ENCODE results near the gene CENPP.
A peak's percentile ranks its signal among the peaks of the same experiment; 100 is the strongest.

CENPP gene

DNA sequence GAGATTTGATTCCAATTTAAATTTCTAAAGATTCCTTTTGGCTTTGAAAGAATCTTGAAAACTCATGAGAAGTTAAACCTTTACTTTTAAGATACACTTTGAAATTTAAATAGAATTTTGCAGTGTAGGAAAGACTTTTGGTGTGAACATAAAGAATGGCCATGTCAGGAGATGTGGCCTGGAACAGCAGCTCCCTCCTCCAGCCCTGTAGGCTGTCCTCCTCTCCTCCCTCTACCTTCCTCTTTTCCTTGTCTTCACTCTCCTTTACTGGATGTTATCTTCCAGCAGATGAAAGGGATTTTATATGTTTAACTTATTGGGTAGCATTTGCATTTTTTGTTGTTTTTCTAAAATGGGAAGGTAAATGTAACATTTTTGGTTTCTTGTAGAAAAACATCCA lies 137.6 kb downstream of the CENPP start:
- H3K27me3 ChIP-seq (ENCODE audit: low read depth, low read length): no peaks in the 10 kb centered on the region
- no peaks in the 10 kb centered on the region for H3K9me3 ChIP-seq (ENCODE audit: control insufficient read depth in 1 of 2, low read length in 2 of 2)
- H3K4me1 ChIP-seq (ENCODE audit: control insufficient read depth in 1 of 2, insufficient read depth in 2 of 2, low read length in 2 of 2): no peaks in the 10 kb centered on the region
- H3K36me3 ChIP-seq (ENCODE audit: control insufficient read depth in 1 of 2, insufficient read depth in 2 of 2, low read length in 2 of 2): peaks cover 0 to 9% of the 10 kb centered on the region in 2 donors
- no peak overlapping the region for H3K4me3 ChIP-seq (ENCODE audit: low read depth in 1 of 2, low read length in 2 of 2)
- H3K27ac ChIP-seq (ENCODE audit: low read length): peak overlapping the region; percentile 89

DNA sequence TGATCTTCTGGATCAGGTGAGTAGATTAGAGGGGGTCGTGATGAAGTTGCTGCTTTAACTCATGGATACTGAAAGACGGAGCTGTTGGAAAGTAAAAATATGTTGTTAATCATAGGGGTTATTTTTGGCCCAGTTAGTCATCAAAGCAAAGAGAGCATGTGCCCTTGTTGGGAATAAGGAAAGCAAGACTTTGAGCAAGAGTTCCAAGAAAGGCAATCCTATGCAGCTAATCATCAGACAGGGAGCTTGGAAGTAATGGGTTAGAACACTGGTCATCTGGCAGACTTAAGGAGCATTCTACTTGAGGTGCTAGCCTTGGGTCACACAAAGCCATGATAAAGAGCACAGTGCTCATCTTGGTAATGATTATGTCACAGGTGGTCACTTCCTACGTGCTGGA lies 138.2 kb downstream of the CENPP start:
- Histone ChIP-seq H3K36me3 (ENCODE audit: control insufficient read depth in 1 of 2, insufficient read depth in 2 of 2, low read length in 2 of 2) (peaks cover 0 to 9% of the 10 kb centered on the region in 2 donors), H3K4me3 (ENCODE audit: low read depth in 1 of 2, low read length in 2 of 2) (no peak overlapping the region), H3K27me3 (ENCODE audit: low read depth, low read length) (no peaks in the 10 kb centered on the region), H3K27ac (ENCODE audit: low read length) (peak overlapping the region; percentile 89), H3K4me1 (ENCODE audit: control insufficient read depth in 1 of 2, insufficient read depth in 2 of 2, low read length in 2 of 2) (no peaks in the 10 kb centered on the region), H3K9me3 (ENCODE audit: control insufficient read depth in 1 of 2, low read length in 2 of 2) (no peaks in the 10 kb centered on the region)

DNA sequence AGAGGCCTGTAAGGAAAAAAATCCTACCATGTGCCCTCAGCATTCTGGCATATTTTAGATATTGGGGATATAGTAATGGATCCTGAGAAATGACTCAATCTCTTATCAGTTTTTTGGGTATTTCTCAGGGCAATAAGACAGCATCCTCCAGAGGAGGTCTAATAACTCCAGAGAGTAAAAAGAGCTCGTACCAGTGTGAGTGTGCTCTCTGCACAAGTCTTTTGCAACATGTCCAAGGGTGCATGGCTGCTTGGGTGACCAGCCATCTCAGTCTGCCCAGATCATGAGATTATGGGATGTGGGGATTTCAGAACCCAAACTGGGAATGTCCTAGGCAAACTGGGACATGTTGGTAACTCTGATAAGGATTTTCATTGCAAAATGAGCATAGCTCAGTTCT lies 141.3 kb downstream of the CENPP start:
- Histone ChIP-seq H3K36me3 (ENCODE audit: control insufficient read depth in 1 of 2, insufficient read depth in 2 of 2, low read length in 2 of 2) (peaks cover 0 to 9% of the 10 kb centered on the region in 2 donors), H3K4me3 (ENCODE audit: low read depth in 1 of 2, low read length in 2 of 2) (no peak overlapping the region), H3K9me3 (ENCODE audit: control insufficient read depth in 1 of 2, low read length in 2 of 2) (no peaks in the 10 kb centered on the region), H3K27me3 (ENCODE audit: low read depth, low read length) (no peaks in the 10 kb centered on the region), H3K4me1 (ENCODE audit: control insufficient read depth in 1 of 2, insufficient read depth in 2 of 2, low read length in 2 of 2) (no peaks in the 10 kb centered on the region), H3K27ac (ENCODE audit: low read length) (no peak overlapping the region)

DNA sequence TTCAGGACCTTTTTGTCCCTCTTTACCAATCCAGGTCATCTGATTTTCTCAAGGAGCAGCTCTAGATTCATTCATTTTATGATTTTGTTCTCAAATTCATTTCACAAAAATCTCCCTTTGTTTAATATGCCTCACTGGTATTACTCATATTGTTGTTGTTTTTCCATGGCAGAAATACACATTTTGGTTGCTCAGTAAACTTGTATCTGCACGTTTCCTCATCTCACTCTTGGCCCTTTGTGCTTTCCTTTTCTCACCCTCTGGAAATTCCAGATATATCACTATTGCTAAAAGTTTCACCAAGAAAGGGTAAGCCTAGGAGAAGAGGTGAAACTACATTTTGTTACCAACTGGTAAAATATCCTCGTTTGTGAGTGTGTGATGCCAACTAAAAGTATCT lies 141.8 kb downstream of the CENPP start:
- H3K27me3 ChIP-seq (ENCODE audit: low read depth, low read length): no peaks in the 10 kb centered on the region
- peaks cover 0 to 9% of the 10 kb centered on the region in 2 donors for H3K36me3 ChIP-seq (ENCODE audit: control insufficient read depth in 1 of 2, insufficient read depth in 2 of 2, low read length in 2 of 2)
- H3K4me1 ChIP-seq (ENCODE audit: control insufficient read depth in 1 of 2, insufficient read depth in 2 of 2, low read length in 2 of 2): no peaks in the 10 kb centered on the region
- H3K27ac ChIP-seq (ENCODE audit: low read length): no peak overlapping the region
- no peak overlapping the region for H3K4me3 ChIP-seq (ENCODE audit: low read depth in 1 of 2, low read length in 2 of 2)
- no peaks in the 10 kb centered on the region for H3K9me3 ChIP-seq (ENCODE audit: control insufficient read depth in 1 of 2, low read length in 2 of 2)

DNA sequence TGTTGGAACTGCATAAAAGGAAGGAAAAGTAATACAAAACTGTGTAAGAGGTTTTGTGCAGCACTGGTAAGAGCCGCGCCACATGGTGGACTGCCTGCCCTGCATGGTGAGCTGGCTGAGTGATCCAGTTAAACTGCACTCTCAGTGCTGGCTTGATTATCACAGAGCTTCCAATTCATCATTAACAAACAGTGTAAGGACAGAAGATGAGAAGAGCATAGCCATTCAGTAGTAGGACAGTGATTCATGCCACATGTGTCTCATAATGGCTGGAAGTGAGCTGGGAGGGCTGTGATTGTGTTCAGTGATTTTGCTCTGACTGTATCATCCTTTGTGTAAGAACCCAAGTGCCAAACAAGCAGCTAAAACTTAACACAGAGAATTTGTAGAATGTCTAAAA lies 142.5 kb downstream of the CENPP start:
- Histone ChIP-seq H3K9me3 (ENCODE audit: control insufficient read depth in 1 of 2, low read length in 2 of 2) (no peaks in the 10 kb centered on the region), H3K27ac (ENCODE audit: low read length) (no peak overlapping the region), H3K36me3 (ENCODE audit: control insufficient read depth in 1 of 2, insufficient read depth in 2 of 2, low read length in 2 of 2) (peaks cover 0 to 9% of the 10 kb centered on the region in 2 donors)

DNA sequence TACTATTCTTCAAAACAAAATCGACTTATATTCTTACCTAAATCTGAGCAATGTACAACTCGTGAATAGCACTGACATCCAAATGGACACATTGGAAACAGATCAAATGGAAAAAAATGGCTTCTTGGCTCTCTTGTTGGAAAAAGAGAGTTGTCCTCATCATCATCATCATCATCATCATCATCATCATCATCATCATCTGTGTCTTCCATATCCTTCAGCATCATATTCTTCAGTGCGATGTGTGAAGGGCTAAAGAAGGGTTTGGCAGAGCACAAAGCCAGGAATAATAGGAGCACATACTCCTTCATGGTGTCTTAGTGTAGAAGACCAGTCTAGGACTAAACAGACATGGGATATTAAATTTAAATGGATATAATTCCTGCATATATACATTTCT lies 148.8 kb downstream of the CENPP start:
- peaks cover 5 to 9% of the 10 kb centered on the region in 2 donors for H3K4me1 ChIP-seq (ENCODE audit: control insufficient read depth in 1 of 2, insufficient read depth in 2 of 2, low read length in 2 of 2)
- H3K27me3 ChIP-seq (ENCODE audit: low read depth, low read length): no peaks in the 10 kb centered on the region
- no peak overlapping the region for H3K27ac ChIP-seq (ENCODE audit: low read length)
- no peak overlapping the region for H3K4me3 ChIP-seq (ENCODE audit: low read depth in 1 of 2, low read length in 2 of 2)
- H3K9me3 ChIP-seq (ENCODE audit: control insufficient read depth in 1 of 2, low read length in 2 of 2): no peaks in the 10 kb centered on the region
- H3K36me3 ChIP-seq (ENCODE audit: control insufficient read depth in 1 of 2, insufficient read depth in 2 of 2, low read length in 2 of 2): peaks cover 0 to 6% of the 10 kb centered on the region in 2 donors

More for the DNA sequence above, 142.5 kb downstream of the CENPP start:
- H3K27me3 ChIP-seq (ENCODE audit: low read depth, low read length): no peaks in the 10 kb centered on the region
- no peak overlapping the region for H3K4me3 ChIP-seq (ENCODE audit: low read depth in 1 of 2, low read length in 2 of 2)
- H3K4me1 ChIP-seq (ENCODE audit: control insufficient read depth in 1 of 2, insufficient read depth in 2 of 2, low read length in 2 of 2): no peaks in the 10 kb centered on the region

DNA sequence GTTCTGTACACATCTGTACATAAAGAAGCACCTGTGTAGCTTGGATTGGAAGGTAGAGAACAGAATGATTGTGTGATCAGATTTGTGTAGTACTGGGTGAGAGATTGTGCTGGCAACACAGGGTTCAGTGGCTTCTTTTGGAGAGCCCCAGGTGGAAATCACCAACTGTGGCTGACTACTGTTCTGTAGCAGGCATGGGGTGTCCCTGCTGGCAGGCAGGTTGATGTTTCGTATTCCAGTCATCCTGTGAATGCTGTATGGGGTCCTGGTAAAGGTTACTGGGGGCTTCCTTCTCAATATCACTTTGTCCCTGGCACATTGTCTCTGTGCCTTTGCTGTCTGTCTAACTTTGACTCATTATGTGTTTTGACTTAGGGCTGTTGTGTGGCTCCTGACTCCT lies 151.2 kb downstream of the CENPP start:
- Histone ChIP-seq H3K9me3 (ENCODE audit: control insufficient read depth in 1 of 2, low read length in 2 of 2) (no peaks in the 10 kb centered on the region), H3K4me1 (ENCODE audit: control insufficient read depth in 1 of 2, insufficient read depth in 2 of 2, low read length in 2 of 2) (peaks cover 6 to 14% of the 10 kb centered on the region in 2 donors), H3K27ac (ENCODE audit: low read length) (no peak overlapping the region), H3K36me3 (ENCODE audit: control insufficient read depth in 1 of 2, insufficient read depth in 2 of 2, low read length in 2 of 2) (peaks cover 0 to 6% of the 10 kb centered on the region in 2 donors), H3K27me3 (ENCODE audit: low read depth, low read length) (no peaks in the 10 kb centered on the region), H3K4me3 (ENCODE audit: low read depth in 1 of 2, low read length in 2 of 2) (no peak overlapping the region)

DNA sequence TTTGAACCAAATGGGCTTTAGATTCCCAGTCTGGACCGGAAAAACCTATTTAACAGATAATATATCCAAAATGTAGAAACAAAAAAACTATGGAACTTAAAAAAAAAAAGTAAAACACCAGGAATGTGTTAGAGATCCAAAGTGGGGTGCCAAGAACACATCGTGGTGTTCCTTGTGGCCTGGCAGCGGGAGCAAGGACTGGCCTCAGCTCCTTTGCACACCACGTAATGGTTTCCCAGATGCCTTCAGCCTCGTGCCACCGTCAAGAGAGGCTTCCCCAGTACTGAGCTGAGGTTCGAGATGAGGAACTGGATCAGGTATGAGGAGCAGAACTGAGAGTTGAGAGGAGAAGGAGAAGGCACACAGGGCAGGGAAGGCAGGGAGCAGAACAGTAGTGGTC lies 153.0 kb downstream of the CENPP start:
- H3K9me3 ChIP-seq (ENCODE audit: control insufficient read depth in 1 of 2, low read length in 2 of 2): no peaks in the 10 kb centered on the region
- peaks cover 0 to 1% of the 10 kb centered on the region in 2 donors for H3K36me3 ChIP-seq (ENCODE audit: control insufficient read depth in 1 of 2, insufficient read depth in 2 of 2, low read length in 2 of 2)
- no peak overlapping the region for H3K27ac ChIP-seq (ENCODE audit: low read length)
- peaks cover 6 to 23% of the 10 kb centered on the region in 2 donors for H3K4me1 ChIP-seq (ENCODE audit: control insufficient read depth in 1 of 2, insufficient read depth in 2 of 2, low read length in 2 of 2)
- no peaks in the 10 kb centered on the region for H3K27me3 ChIP-seq (ENCODE audit: low read depth, low read length)
- H3K4me3 ChIP-seq (ENCODE audit: low read depth in 1 of 2, low read length in 2 of 2): no peak overlapping the region

DNA sequence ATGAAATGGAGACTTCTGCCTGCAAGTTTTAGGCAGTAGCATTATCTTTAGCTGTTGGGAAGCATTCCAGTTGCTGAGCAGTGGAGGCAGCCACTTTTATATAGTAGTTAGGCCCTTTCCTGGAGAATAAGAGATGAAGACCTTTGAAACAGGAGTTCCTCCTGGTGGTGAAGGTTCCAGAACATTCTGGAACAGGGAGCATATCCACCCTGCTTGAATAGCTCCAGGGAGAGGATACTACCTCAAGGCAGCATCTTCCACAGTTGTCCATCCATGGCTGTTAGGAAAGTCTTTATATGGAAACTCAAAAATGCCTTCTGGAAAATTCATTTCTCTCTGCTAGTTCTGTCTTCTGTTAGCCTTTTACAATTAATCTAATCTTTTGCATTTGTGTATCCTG lies 153.6 kb downstream of the CENPP start:
- Histone ChIP-seq H3K9me3 (ENCODE audit: control insufficient read depth in 1 of 2, low read length in 2 of 2) (no peaks in the 10 kb centered on the region), H3K4me1 (ENCODE audit: control insufficient read depth in 1 of 2, insufficient read depth in 2 of 2, low read length in 2 of 2) (peaks cover 9 to 29% of the 10 kb centered on the region in 2 donors), H3K4me3 (ENCODE audit: low read depth in 1 of 2, low read length in 2 of 2) (peak overlapping the region in 1 of 2 donors; percentile 20), H3K27ac (ENCODE audit: low read length) (peak overlapping the region; percentile 91), H3K36me3 (ENCODE audit: control insufficient read depth in 1 of 2, insufficient read depth in 2 of 2, low read length in 2 of 2) (no peaks in the 10 kb centered on the region), H3K27me3 (ENCODE audit: low read depth, low read length) (no peaks in the 10 kb centered on the region)

DNA sequence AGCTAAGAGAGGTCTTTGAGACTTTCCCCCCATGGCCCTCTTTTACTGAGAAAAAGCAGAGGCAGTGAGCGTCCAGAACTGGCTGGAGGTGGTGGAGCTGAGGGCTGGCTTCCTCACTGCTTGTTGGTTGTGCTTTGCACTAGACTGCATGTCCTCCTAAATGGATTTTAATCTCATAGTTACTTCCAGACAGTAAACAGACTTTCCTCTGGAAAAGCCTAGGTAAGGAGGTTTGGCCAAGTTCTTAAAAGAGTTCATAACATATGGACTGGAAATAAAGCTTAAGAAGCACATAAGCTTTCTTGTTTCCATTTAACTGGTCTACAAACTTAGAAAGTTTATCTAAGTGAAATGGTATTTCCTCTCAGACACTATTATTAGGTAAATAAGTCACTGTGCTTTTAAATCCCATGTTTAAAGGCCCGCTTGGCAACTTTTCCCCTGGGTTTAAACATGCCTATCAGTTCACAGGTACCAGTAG lies 154.6 kb downstream of the CENPP start:
- Histone ChIP-seq H3K4me3 (ENCODE audit: low read depth in 1 of 2, low read length in 2 of 2) (peak overlapping the region; percentile 20 to 38), H3K9me3 (ENCODE audit: control insufficient read depth in 1 of 2, low read length in 2 of 2) (no peaks in the 10 kb centered on the region), H3K4me1 (ENCODE audit: control insufficient read depth in 1 of 2, insufficient read depth in 2 of 2, low read length in 2 of 2) (peaks cover 9 to 35% of the 10 kb centered on the region in 2 donors), H3K27me3 (ENCODE audit: low read depth, low read length) (no peaks in the 10 kb centered on the region), H3K27ac (ENCODE audit: low read length) (peak overlapping the region; percentile 91), H3K36me3 (ENCODE audit: control insufficient read depth in 1 of 2, insufficient read depth in 2 of 2, low read length in 2 of 2) (no peaks in the 10 kb centered on the region)

DNA sequence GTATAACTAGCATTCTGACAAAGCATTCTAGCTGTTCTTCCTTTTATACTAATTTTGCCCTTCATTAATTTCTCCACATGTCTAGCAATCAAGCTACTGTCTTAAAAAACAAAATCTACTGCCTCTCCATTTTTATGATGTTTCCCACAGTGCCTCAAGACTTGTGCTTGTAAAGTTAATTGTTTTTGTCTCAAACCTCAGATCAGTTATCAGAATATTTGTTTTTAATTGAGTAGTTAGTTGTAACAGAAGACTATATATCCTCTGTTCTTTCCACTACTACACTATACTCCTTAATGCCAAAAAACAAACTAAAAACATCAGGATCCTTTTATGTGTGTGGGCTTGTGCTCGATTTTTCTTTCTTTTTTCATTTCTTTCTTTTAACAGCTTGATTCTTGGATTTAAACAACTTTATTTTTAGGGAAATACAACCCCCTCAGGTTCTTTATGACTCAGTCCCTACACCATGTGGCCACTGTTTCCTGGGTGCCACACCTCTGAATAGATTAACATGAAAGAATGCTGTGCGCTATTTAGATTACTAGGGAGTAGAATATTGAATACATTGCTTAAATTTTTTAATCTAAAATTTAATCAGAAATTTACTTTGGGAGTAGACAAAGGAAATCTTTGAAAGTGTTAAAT lies 155.4 kb downstream of the CENPP start:
- H3K27me3 ChIP-seq (ENCODE audit: low read depth, low read length): no peaks in the 10 kb centered on the region
- peaks cover 9 to 35% of the 10 kb centered on the region in 2 donors for H3K4me1 ChIP-seq (ENCODE audit: control insufficient read depth in 1 of 2, insufficient read depth in 2 of 2, low read length in 2 of 2)
- H3K36me3 ChIP-seq (ENCODE audit: control insufficient read depth in 1 of 2, insufficient read depth in 2 of 2, low read length in 2 of 2): no peaks in the 10 kb centered on the region
- H3K9me3 ChIP-seq (ENCODE audit: control insufficient read depth in 1 of 2, low read length in 2 of 2): no peaks in the 10 kb centered on the region
- peak overlapping the region; percentile 20 to 38 for H3K4me3 ChIP-seq (ENCODE audit: low read depth in 1 of 2, low read length in 2 of 2)
- peak overlapping the region; percentile 91 for H3K27ac ChIP-seq (ENCODE audit: low read length)

DNA sequence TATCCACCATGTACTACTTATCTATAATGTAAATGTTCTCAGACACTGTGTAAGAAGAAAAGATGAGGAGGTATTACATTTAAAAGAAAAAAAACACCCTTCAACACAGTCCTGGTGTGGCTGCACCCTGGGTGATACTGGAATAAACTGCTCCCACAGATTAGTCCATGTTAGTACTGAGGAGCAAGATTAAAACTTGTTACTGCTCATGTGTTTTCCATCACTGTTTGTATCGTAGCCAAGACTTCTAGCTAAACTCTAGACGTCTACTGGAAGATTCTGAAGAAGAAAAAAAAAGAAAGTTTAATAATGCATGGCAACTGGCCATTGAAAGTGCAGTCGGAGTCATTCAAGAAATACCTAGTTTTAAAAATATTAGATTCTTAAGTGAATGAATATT lies 156.6 kb downstream of the CENPP start, which contains the start of gene ASPN:
TSS of gene ASPN (minus strand) at position 178 of the 400 bp plus-strand sequence.
- Histone ChIP-seq H3K27ac (ENCODE audit: low read length) (peak within 1 kb of the TSS; percentile 91), H3K36me3 (ENCODE audit: control insufficient read depth in 1 of 2, insufficient read depth in 2 of 2, low read length in 2 of 2) (no peaks in the 10 kb centered on the region), H3K27me3 (ENCODE audit: low read depth, low read length) (no peaks in the 10 kb centered on the region), H3K4me3 (ENCODE audit: low read depth in 1 of 2, low read length in 2 of 2) (peak within 1 kb of the TSS; percentile 38 to 44), H3K4me1 (ENCODE audit: control insufficient read depth in 1 of 2, insufficient read depth in 2 of 2, low read length in 2 of 2) (peaks cover 9 to 35% of the 10 kb centered on the region in 2 donors), H3K9me3 (ENCODE audit: control insufficient read depth in 1 of 2, low read length in 2 of 2) (no peaks in the 10 kb centered on the region)
